HL-60 (cell line): ENCODE measurements around the gene TIAM1.

ENCODE experiments used
- DNase-seq, 2 experiments: peaks; one replicate each; pipeline ENCODE4 v3.0.0-alpha.2; 2010 to 2020; ENCODE audit warnings: low read depth in 1 of 2, low spot score in 1 of 2
- H3K27ac ChIP-seq: fragments of 250-450 bp; sonication (Bioruptor Pico); replicated peaks from 2 replicates; pipeline ENCODE4 v1.5.1; 2020; ENCODE audit warnings: mild to moderate bottlenecking, moderate library complexity
- H3K27me3 ChIP-seq: fragments of 250-450 bp; sonication (Bioruptor Pico); 2 replicates; pipeline ENCODE4 v1.5.1; 2021; ENCODE audit warnings: mild to moderate bottlenecking, moderate library complexity; ENCODE audit not compliant: insufficient read depth, poor library complexity, severe bottlenecking
- H3K4me3 ChIP-seq: replicated peaks from 2 replicates; pipeline ENCODE4 v1.5.1; 2011; ENCODE audit warnings: mild to moderate bottlenecking, control low read depth, low read length; ENCODE audit not compliant: insufficient read depth
- CTCF ChIP-seq: IDR thresholded peaks from one replicate; pipeline ENCODE4 v1.5.1; 2011; ENCODE audit warnings: low read length, control low read depth, inconsistent platforms; ENCODE audit not compliant: insufficient read depth
- GABPA ChIP-seq: IDR thresholded peaks from 2 replicates; pipeline ENCODE4 v1.6.1; 2012; ENCODE audit warnings: low read depth
- POLR2AphosphoS5 ChIP-seq: IDR thresholded peaks from 2 replicates; pipeline ENCODE4 v1.6.1; 2012; ENCODE audit warnings: low read depth
- REST ChIP-seq: IDR thresholded peaks from 2 replicates; pipeline ENCODE4 v1.6.1; 2012; ENCODE audit warnings: low read depth; ENCODE audit not compliant: insufficient replicate concordance
- SPI1 ChIP-seq: IDR thresholded peaks from 2 replicates; pipeline ENCODE4 v1.6.1; 2012; ENCODE audit warnings: low read depth, mild to moderate bottlenecking, borderline replicate concordance

TIAM1 gene

GRCh38 chr21:31130821-31131220 lies 213.2 kb downstream of the TIAM1 start:
- Histone ChIP-seq H3K4me3 (no peak overlapping the region), H3K27me3 (no peaks in the 10 kb centered on the region), H3K27ac (no peak overlapping the region)
- no peak for TF ChIP-seq CTCF
- no peak for TF ChIP-seq REST
- TF ChIP-seq GABPA = no peak
- TF ChIP-seq SPI1 = no peak
- TF ChIP-seq POLR2AphosphoS5 = no peak
- DNase-seq = no peak

- no peak overlapping the region for H3K27ac ChIP-seq
- no peaks in the 10 kb centered on the region for H3K27me3 ChIP-seq
- no peak overlapping the region for H3K4me3 ChIP-seq
- no peak for DNase-seq
- TF ChIP-seq REST (no peak), GABPA (no peak), CTCF (no peak), POLR2AphosphoS5 (no peak), SPI1 (no peak)
Measured at GRCh38 chr21:31128234-31128633, 215.8 kb downstream of the TIAM1 start.

- peak in 1 of 2 experiments; percentile 81 for DNase-seq
- no peak overlapping the region for H3K27ac ChIP-seq
- TF ChIP-seq POLR2AphosphoS5 = no peak
- TF ChIP-seq SPI1 = peak; percentile 56; the same call in 1 of the 2 replicates
- no peaks in the 10 kb centered on the region for H3K27me3 ChIP-seq
- H3K4me3 ChIP-seq = no peak overlapping the region
Measured at GRCh38 chr21:31124010-31124409, 220.1 kb downstream of the TIAM1 start.

- no peaks in the 10 kb centered on the region for H3K27me3 ChIP-seq
- no peak overlapping the region for H3K4me3 ChIP-seq
- no peak overlapping the region for H3K27ac ChIP-seq
- no peak for TF ChIP-seq SPI1
- no peak for TF ChIP-seq POLR2AphosphoS5
- TF ChIP-seq CTCF = no peak
- TF ChIP-seq REST = no peak
- TF ChIP-seq GABPA = no peak
- DNase-seq = no peak
Measured at GRCh38 chr21:31119199-31119598, 224.9 kb downstream of the TIAM1 start.
